ENCODE measurements around the gene TASOR2.

Gene TASOR2

GRCh38 chr10:5659702-5660528, 24.7 kb upstream of the TASOR2 start:
- TF ChIP-seq, protein P1, sequence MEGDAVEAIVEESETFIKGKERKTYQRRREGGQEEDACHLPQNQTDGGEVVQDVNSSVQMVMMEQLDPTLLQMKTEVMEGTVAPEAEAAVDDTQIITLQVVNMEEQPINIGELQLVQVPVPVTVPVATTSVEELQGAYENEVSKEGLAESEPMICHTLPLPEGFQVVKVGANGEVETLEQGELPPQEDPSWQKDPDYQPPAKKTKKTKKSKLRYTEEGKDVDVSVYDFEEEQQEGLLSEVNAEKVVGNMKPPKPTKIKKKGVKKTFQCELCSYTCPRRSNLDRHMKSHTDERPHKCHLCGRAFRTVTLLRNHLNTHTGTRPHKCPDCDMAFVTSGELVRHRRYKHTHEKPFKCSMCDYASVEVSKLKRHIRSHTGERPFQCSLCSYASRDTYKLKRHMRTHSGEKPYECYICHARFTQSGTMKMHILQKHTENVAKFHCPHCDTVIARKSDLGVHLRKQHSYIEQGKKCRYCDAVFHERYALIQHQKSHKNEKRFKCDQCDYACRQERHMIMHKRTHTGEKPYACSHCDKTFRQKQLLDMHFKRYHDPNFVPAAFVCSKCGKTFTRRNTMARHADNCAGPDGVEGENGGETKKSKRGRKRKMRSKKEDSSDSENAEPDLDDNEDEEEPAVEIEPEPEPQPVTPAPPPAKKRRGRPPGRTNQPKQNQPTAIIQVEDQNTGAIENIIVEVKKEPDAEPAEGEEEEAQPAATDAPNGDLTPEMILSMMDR (IDR thresholded peaks at IDR 0.05; ENCODE audit: low read depth, low read length), result no peak
- no peak for TF ChIP-seq EZH2phosphoT487 (IDR thresholded peaks at IDR 0.05; ENCODE audit: low read depth)
- no peak overlapping the region for H3K9ac ChIP-seq (ENCODE audit: low read length)

DNA sequence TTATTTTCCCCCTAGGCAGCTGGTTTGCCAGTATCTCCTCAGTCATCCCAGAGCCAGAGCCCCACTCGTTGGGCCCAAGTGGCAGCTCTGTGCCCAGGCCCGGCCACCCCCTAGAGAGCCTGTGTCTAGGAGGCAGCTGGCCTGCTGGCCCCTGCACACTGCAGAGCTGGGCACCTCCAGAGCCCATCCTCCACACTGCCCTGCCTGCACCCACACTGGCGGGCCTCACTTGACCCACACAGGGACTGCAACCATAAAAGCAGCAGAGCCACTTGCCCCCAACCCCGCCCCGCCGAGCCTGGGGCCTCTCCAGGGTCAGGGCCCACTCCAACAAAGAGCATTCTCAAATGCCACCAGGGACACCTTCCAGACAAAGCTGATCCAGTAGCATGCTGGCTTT, 23.6 kb upstream of the TASOR2 start:
- TF ChIP-seq EZH2phosphoT487 (IDR thresholded peaks at IDR 0.05; ENCODE audit: low read depth), result no peak
- TF ChIP-seq, protein P1 (IDR thresholded peaks at IDR 0.05; ENCODE audit: low read depth, low read length), result no peak
- Histone ChIP-seq H3K4me1 (ENCODE audit: low read length) (peaks cover 15% of the 10 kb centered on the region), H3K4me3 (ENCODE audit: low read length) (no peak overlapping the region), H3K27me3 (ENCODE audit: low read depth, low read length) (no peaks in the 10 kb centered on the region), H4K20me1 (ENCODE audit: insufficient read depth, low read length) (no peaks in the 10 kb centered on the region), H3K79me2 (ENCODE audit: low read length) (no peaks in the 10 kb centered on the region), H3K27ac (ENCODE audit: low read length) (no peak overlapping the region), H3K36me3 (replicated peaks; ENCODE audit: low read depth, low read length) (no peaks in the 10 kb centered on the region), H2AFZ (ENCODE audit: low read depth, low read length) (no peak overlapping the region), H3K4me2 (ENCODE audit: low read length) (no peak overlapping the region), H3K9ac (ENCODE audit: low read length) (no peak overlapping the region), H3K9me3 (ENCODE audit: insufficient read depth, low read length) (no peaks in the 10 kb centered on the region)

More at GRCh38 chr10:5659702-5660528, 24.7 kb upstream of the TASOR2 start:
- peaks cover 8% of the 10 kb centered on the region for H3K4me1 ChIP-seq (ENCODE audit: low read length)
- no peaks in the 10 kb centered on the region for H3K36me3 ChIP-seq (replicated peaks; ENCODE audit: low read depth, low read length)
- H4K20me1 ChIP-seq (ENCODE audit: insufficient read depth, low read length), result no peaks in the 10 kb centered on the region
- peak overlapping the region; percentile 26; the same call in 1 of the 2 replicates for H3K4me2 ChIP-seq (ENCODE audit: low read length)
- H3K79me2 ChIP-seq (ENCODE audit: low read length), result no peaks in the 10 kb centered on the region
- H3K9me3 ChIP-seq (ENCODE audit: insufficient read depth, low read length), result no peaks in the 10 kb centered on the region
- H2AFZ ChIP-seq (ENCODE audit: low read depth, low read length), result no peak overlapping the region
- H3K27me3 ChIP-seq (ENCODE audit: low read depth, low read length), result no peaks in the 10 kb centered on the region
- no peak overlapping the region for H3K27ac ChIP-seq (ENCODE audit: low read length)
- no peak overlapping the region for H3K4me3 ChIP-seq (ENCODE audit: low read length)

- Histone ChIP-seq H3K4me3 (ENCODE audit: low read length) (no peak overlapping the region), H3K4me1 (ENCODE audit: low read length) (peaks cover 21% of the 10 kb centered on the region), H3K27me3 (ENCODE audit: low read depth, low read length) (no peaks in the 10 kb centered on the region), H2AFZ (ENCODE audit: low read depth, low read length) (no peak overlapping the region), H3K9me3 (ENCODE audit: insufficient read depth, low read length) (no peaks in the 10 kb centered on the region), H3K4me2 (ENCODE audit: low read length) (no peak overlapping the region), H4K20me1 (ENCODE audit: insufficient read depth, low read length) (no peaks in the 10 kb centered on the region), H3K9ac (ENCODE audit: low read length) (no peak overlapping the region), H3K79me2 (ENCODE audit: low read length) (no peaks in the 10 kb centered on the region), H3K27ac (ENCODE audit: low read length) (no peak overlapping the region), H3K36me3 (replicated peaks; ENCODE audit: low read depth, low read length) (no peaks in the 10 kb centered on the region)
- TF ChIP-seq, protein P1 (IDR thresholded peaks at IDR 0.05; ENCODE audit: low read depth, low read length), result no peak
- TF ChIP-seq EZH2phosphoT487 (IDR thresholded peaks at IDR 0.05; ENCODE audit: low read depth), result no peak
Measured at GRCh38 chr10:5662708-5663579, 21.7 kb upstream of the TASOR2 start.
